ENCODE results near the gene REEP3. TPM values are rescaled to one million over a fixed set of nuclear protein-coding genes. Genes with fewer than 3 reads are reported as not detected.

The REEP3 gene
- total and polyA plus RNA-seq, 2 of the 8 experiments (the other 6 are each of a cell fraction or from before 2014, with no cell fraction given): 5.8 to 31.5 TPM

DNA sequence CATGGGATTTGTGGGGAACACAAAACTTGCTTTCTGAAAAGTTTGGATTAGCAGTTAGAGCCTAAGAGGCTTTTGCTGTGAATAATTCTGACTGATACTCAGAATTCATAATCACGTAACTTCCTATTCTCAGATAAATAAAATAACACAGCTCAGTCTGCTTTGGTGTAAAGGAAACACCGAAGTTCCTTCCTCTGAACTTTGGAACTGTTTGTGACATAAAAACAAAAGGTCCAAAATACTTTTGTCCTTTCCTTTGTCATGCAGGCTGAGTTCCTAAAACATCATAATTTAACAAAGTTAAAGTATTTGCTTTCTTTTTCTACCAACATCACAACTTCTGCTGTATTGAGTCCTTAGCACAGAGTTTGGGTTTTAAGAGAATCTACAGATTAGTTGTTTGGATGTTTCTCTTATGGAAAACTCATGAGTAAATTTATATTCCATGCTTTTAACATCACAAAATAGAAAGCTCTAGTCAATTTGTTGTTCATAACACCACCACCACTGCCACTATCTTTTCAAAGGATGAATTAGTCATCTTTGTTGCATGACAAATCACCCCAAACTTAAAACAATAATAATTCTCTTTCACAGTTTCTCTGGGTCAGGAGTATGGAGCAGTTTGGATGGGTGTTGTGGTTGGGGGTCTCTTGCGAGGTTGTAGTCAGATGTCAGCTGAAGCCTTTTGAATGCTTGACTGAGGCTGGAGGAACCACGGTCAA, 123.4 kb downstream of the REEP3 start (continued):
- TF ChIP-seq, protein P1, sequence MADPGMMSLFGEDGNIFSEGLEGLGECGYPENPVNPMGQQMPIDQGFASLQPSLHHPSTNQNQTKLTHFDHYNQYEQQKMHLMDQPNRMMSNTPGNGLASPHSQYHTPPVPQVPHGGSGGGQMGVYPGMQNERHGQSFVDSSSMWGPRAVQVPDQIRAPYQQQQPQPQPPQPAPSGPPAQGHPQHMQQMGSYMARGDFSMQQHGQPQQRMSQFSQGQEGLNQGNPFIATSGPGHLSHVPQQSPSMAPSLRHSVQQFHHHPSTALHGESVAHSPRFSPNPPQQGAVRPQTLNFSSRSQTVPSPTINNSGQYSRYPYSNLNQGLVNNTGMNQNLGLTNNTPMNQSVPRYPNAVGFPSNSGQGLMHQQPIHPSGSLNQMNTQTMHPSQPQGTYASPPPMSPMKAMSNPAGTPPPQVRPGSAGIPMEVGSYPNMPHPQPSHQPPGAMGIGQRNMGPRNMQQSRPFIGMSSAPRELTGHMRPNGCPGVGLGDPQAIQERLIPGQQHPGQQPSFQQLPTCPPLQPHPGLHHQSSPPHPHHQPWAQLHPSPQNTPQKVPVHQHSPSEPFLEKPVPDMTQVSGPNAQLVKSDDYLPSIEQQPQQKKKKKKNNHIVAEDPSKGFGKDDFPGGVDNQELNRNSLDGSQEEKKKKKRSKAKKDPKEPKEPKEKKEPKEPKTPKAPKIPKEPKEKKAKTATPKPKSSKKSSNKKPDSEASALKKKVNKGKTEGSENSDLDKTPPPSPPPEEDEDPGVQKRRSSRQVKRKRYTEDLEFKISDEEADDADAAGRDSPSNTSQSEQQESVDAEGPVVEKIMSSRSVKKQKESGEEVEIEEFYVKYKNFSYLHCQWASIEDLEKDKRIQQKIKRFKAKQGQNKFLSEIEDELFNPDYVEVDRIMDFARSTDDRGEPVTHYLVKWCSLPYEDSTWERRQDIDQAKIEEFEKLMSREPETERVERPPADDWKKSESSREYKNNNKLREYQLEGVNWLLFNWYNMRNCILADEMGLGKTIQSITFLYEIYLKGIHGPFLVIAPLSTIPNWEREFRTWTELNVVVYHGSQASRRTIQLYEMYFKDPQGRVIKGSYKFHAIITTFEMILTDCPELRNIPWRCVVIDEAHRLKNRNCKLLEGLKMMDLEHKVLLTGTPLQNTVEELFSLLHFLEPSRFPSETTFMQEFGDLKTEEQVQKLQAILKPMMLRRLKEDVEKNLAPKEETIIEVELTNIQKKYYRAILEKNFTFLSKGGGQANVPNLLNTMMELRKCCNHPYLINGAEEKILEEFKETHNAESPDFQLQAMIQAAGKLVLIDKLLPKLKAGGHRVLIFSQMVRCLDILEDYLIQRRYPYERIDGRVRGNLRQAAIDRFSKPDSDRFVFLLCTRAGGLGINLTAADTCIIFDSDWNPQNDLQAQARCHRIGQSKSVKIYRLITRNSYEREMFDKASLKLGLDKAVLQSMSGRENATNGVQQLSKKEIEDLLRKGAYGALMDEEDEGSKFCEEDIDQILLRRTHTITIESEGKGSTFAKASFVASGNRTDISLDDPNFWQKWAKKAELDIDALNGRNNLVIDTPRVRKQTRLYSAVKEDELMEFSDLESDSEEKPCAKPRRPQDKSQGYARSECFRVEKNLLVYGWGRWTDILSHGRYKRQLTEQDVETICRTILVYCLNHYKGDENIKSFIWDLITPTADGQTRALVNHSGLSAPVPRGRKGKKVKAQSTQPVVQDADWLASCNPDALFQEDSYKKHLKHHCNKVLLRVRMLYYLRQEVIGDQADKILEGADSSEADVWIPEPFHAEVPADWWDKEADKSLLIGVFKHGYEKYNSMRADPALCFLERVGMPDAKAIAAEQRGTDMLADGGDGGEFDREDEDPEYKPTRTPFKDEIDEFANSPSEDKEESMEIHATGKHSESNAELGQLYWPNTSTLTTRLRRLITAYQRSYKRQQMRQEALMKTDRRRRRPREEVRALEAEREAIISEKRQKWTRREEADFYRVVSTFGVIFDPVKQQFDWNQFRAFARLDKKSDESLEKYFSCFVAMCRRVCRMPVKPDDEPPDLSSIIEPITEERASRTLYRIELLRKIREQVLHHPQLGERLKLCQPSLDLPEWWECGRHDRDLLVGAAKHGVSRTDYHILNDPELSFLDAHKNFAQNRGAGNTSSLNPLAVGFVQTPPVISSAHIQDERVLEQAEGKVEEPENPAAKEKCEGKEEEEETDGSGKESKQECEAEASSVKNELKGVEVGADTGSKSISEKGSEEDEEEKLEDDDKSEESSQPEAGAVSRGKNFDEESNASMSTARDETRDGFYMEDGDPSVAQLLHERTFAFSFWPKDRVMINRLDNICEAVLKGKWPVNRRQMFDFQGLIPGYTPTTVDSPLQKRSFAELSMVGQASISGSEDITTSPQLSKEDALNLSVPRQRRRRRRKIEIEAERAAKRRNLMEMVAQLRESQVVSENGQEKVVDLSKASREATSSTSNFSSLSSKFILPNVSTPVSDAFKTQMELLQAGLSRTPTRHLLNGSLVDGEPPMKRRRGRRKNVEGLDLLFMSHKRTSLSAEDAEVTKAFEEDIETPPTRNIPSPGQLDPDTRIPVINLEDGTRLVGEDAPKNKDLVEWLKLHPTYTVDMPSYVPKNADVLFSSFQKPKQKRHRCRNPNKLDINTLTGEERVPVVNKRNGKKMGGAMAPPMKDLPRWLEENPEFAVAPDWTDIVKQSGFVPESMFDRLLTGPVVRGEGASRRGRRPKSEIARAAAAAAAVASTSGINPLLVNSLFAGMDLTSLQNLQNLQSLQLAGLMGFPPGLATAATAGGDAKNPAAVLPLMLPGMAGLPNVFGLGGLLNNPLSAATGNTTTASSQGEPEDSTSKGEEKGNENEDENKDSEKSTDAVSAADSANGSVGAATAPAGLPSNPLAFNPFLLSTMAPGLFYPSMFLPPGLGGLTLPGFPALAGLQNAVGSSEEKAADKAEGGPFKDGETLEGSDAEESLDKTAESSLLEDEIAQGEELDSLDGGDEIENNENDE (IDR thresholded peaks at IDR 0.05; ENCODE audit: insufficient replicate concordance, low read length): no peak
- TF ChIP-seq CBX8 (IDR thresholded peaks at IDR 0.05; ENCODE audit: borderline replicate concordance, low read depth, low read length) (no peak), CBX5 (IDR thresholded peaks at IDR 0.05; ENCODE audit: low read depth, low read length) (no peak), BCL11A (IDR thresholded peaks at IDR 0.05; ENCODE audit: low read depth in 2 of 2, low read length in 2 of 2) (no peak), SIN3A (conservative IDR thresholded peaks at IDR 0.05 in 1 of 2, IDR thresholded peaks at IDR 0.05 in 1 of 2; ENCODE audit: low read depth in 1 of 2, low read length in 2 of 2) (no peak), YY1 (IDR thresholded peaks at IDR 0.05; ENCODE audit: low read depth, low read length) (no peak), TAF1 (IDR thresholded peaks at IDR 0.05; ENCODE audit: low read depth, low read length) (no peak), PHF8 (conservative IDR thresholded peaks at IDR 0.05; ENCODE audit: low read depth, low read length) (no peak), SP2 (IDR thresholded peaks at IDR 0.05; ENCODE audit: low read length) (no peak)

All from H1 (cell line).